Hypothalamus (tissue), 51 donors: ENCODE measurements around the gene SLC9C1.

Source experiments
- DNase-seq, 51 donors: peaks; one replicate each; lab custom pipeline; 2025; lab: John Stamatoyannopoulos, UW

SLC9C1 gene

DNA sequence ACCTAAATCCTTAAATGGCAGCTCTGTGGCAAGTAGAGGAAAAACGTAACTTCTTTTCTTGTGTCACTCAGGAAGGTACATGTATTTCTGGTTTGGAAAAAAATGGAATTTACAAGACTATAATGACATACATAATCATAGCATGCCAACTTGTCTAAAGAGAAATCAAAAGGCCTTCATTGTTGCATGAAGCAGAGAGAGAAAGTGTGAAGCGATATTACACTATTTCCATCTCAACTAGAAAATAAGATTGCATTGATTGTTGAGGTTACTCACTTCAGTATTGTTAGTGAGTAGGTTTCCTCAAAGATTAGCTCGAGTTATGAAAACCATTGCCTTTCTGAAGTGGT lies 93.7 kb downstream of the SLC9C1 start:
- no peak for DNase-seq

- no peak for DNase-seq
Measured at GRCh38 chr3:112199622-112200316, 94.2 kb downstream of the SLC9C1 start.

GRCh38 chr3:112197131-112197530 lies 96.9 kb downstream of the SLC9C1 start:
- no peak for DNase-seq

DNA sequence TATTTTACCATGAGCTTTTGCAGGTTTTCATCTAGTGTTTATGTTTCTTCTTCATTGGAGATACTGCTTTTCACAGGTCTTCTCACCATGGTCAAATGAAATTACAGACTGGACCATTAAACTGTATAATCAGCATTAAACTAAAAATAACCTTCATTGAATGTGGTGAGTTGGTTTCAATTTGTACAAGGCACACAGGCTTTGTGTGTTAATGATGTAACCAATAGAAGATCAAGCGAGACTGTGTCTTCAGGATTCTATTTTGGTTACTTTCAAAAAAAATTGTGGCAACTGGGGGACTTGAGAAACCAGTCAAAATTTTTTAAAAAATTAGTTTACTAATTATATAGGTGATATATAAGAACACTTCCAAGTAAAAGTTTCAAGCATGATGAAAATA lies 106.7 kb downstream of the SLC9C1 start:
- no peak for DNase-seq

DNA sequence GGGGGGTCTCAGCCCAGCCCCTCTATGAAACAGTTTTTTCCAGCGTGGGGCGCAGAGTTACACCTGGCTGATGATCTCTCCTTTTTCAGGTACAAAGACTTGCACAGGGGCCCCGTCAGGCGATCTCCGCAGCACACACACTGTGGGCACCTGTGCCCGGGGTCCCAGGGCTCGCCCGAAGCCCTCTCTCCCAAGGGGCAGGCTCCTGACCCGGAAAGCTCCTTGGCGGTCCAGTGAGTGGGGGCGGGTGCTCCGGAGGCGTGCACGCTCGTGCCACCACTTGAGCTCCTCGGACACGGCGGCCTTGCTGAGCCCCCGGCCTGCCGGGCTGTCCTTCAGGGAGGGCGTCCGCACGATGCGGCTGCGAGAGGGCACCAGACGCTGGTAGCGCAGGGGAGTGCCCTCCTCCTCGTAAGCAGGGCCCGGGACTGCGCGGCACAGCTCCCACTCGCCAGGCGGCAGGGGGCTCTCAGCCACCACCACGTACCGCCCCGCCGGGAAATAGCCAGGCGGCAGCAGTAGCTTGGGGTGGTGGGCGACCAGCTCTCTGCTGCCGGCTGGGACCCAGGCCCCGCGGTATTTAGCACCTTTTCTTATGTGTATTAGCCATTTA lies 108.5 kb downstream of the SLC9C1 start:
- peak in 3 of 51 donors; percentile 1 to 2 (median 2) for DNase-seq

DNA sequence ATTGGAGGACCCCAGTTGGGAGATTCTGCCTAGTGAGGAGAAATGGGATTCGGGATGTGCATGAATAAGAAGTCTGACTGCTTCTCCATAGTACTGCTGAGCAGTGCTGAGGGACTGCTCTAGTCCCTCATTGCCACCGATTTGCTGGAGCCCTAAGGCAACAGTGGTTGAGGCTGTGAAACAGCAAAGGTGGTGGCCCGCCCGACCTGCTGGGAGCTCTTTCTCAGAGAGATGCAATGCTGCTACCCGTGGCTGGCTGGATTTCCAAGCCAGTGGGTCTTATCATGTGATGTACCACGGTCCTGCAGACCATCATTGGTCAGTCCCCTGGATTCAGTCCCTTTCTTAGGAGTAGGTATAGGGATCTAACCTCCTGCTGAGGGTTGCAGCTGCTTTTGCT lies 118.4 kb downstream of the SLC9C1 start:
- no peak for DNase-seq

GRCh38 chr3:112175037-112175436 lies 119.0 kb downstream of the SLC9C1 start:
- DNase-seq, result no peak

- DNase-seq, result no peak
Measured at GRCh38 chr3:112171144-112171543, 122.9 kb downstream of the SLC9C1 start.

DNA sequence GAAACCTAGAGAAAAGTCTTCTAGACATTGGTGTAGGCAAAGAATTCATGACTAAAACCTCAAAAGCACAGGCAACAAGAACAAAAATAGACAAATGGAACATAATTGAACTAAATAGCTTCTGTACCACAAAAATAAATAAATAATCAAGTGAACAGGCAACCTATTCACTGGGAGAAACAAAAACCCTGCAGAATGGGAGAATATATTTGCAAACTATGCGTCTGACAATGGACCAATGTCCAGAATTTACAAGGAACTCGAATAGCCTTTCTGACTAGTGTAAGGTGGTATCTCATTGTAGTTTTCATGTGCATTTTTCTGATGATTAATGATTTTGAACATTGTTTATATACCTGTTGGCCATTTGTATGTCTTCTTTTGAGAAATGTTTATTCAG lies 124.0 kb downstream of the SLC9C1 start:
- DNase-seq, result no peak

DNA sequence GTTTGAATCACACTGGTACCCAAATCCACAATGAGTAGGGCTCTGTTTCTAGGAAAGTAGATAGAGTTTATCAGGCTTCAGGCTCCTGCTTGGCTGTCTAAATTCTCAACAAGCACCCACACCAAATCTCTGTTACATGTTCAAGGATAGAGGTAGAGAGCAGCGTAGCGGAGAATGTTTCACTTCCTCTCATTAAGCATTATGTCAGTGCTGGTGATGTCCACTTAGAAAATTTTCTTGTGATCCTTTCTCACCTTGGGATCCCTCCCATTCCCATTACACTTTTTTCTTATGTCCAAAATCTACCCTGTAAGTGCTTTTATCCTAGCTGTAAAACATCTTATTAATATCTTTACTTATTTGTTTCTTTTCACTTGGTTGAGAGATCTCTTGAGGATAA lies 126.3 kb downstream of the SLC9C1 start:
- DNase-seq, result no peak

DNA sequence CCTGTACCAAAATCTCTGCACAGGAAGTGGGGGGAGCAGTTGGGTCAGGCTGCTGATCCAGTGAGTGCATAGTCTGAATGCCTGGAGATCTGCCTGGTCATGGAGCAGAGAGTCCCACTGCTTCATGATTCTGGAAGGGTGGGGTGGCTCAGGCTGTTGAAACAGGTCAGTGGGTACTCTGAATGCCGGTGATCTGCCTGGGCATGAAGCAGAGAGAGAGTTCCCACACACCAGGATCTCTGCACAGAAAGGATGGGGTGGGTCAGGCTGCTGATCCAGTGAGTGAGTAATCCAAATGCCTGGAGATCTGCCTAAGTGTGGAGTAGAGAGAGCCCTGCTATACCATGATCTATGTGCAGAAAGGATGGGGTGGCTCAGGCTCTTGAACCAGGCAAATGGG lies 144.9 kb downstream of the SLC9C1 start:
- DNase-seq, result no peak

DNA sequence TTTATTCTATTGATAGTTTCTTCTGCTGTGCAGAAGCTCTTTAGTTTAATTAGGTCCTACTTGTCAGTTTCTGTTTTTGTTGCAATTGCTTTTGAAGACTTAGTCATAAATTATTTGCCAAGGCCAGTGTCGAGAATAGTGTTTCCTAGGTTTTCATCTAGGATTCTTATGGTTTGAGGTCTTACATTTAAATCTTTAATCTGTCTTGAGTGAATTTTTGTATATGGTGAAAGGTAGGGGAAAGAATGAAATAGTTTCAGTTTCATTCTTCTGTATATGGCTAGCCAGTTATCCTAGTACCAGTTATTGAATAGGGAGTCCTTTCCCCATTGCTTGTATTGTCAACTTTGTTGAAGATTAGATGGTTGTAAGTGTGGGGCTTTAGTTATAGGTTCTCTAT lies 150.3 kb downstream of the SLC9C1 start:
- DNase-seq, result no peak

DNA sequence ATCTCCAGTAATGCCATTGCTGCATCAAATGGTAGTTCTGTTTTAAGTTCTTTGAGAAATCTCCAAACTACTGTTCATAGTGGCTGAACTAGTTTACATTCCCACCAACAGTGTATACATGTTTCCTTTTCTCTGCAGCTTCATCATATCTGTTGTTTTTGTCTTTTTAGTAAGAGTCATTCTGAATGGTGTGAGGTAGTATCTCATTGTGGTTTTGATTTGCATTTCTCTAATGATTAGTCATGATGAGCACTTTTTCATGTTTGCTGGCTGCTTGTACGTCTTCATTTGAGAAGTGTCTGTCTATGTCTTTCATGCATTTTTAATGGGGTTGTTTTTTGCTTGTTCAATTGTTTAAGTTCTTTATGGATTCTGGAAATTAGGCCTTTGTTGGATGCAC lies 150.8 kb downstream of the SLC9C1 start:
- no peak for DNase-seq

DNA sequence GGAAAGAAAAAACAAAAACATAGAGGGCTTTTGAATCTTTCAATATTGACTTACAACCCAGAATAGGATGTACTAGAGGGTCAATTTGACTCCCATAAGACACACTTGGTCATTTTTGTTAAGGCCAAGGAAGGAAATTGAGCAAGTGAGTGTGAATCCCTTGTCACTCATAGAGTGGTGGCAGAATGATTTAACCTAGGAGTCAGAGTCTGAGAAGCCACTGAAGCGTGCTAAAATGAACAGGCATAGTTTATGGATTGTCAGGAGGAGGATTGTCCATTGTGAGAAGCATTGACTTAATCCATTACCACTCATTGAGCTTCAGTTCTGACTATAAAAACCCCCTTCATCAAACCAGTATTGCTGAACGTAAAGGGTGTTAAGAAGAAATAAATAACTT lies 152.7 kb downstream of the SLC9C1 start:
- DNase-seq, result no peak

DNA sequence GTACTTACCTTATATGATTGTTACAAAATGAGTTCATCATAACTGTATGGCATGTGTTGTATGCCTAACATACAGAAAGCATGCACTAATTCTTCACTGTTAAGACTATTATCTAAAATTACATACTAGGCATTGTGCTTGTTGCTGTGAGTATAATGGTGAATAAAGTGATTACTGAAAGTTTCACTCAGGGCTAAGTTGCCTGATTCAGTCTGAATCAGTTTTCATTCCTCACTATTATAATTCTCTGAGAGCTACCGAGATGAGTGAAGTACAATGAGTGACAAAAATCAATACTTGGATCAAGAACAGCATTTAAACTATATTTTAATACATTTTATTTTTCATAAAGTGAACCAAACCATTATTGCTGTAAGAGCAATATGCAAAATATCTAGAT lies 153.4 kb downstream of the SLC9C1 start:
- no peak for DNase-seq

DNA sequence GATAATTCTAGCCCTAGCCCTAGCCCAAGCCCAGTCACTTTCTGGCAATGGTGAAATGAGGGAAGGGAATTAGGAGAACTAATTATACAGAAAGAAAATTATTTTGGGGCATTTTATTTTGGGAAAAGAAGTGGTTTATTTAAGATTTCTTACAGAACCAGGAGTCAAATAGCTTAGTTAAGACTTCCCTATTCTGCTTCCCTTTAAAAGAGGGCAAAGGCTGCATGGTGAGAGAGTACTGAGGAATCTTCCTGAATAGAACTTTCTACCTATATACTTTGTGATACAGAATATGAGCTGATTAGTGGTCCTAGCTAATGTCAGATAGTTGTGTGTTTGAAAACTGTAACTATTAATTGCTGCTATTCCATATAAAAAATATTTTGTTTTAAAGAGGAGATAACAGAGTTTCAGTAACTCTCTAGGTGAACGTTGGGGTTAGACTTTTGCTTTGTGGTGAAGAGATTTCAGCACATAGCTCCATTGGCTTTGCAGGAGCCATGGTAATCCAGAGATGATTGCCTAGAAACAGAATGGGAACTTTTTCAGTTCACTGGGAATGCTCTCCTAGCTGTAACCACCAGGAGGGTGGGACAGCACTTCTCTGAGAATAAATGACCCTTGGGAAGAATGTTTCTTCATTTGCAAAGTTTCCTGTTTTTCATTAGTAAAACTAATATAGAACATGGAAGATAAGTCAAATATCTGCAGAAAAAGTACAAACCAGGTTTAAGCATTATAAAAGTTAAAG lies 155.6 kb downstream of the SLC9C1 start:
- no peak for DNase-seq

- DNase-seq, result no peak
Measured at GRCh38 chr3:112137781-112138180, 156.2 kb downstream of the SLC9C1 start.

- DNase-seq, result peak in 27 of 51 donors; percentile 1 to 71 (median 25)
Measured at GRCh38 chr3:112136959-112137693, 156.9 kb downstream of the SLC9C1 start.

DNA sequence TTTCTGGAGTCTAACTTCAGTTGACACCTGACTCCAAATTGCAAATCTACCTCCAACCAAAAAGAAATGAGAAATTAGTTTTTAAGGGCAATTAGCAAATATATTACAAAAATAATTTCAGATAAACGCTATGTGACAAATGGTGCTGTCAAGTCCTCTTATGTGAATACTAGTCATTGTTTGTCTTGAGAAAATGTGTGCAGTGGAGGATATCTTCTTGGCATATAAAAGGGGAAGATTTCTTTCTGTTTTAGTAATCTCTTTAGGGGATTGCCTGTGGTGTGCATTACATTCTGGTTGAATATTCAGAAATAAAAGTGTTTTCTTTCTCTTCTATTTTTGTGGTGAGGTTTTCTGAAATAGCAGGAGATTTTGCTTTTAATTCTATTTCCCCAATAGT lies 158.0 kb downstream of the SLC9C1 start:
- no peak for DNase-seq

GRCh38 chr3:112134335-112135124 lies 159.5 kb downstream of the SLC9C1 start:
- DNase-seq, result no peak
